Measurements from ENCODE around the gene STX18.

Gene STX18

DNA sequence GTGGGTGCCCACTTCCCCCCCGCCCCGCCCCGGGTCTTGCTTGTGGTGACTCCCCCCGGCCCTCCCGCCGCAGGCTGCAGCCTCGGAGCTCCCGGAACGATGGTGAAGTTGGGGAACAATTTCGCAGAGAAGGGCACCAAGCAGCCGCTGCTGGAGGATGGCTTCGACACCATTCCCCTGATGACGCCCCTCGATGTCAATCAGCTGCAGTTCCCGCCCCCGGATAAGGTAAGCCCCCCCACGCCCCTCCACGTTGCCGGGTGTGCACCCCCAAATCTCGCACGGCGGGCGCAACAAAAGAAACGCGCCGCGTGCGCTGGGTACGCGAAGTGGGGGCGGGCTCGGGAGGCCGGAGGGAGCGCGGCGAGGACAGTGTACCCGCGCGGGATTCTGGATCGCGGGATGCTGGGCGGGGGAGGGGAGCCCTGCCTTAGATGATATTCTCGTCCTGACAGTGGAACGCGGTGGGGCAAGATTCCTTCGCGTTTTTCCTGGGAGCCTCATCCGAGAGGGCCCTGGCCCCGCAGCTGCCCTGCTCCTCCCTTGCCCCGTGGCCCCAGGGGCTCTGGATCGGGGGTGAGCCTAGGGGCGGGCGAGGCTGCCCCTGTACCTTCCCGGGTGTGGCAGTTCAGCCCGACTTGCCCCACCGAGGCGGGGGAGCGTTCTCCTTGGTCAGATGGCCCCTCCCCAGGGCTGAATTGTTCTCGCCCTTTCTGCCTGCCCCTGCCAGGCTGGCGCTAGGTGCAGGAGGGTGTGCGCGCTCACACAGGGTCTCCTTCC, 154.1 kb downstream of the STX18 start:
- in situ Hi-C loops (cut with MboI; ENCODE audit: low sequenced_read_pairs): no loop called here

DNA sequence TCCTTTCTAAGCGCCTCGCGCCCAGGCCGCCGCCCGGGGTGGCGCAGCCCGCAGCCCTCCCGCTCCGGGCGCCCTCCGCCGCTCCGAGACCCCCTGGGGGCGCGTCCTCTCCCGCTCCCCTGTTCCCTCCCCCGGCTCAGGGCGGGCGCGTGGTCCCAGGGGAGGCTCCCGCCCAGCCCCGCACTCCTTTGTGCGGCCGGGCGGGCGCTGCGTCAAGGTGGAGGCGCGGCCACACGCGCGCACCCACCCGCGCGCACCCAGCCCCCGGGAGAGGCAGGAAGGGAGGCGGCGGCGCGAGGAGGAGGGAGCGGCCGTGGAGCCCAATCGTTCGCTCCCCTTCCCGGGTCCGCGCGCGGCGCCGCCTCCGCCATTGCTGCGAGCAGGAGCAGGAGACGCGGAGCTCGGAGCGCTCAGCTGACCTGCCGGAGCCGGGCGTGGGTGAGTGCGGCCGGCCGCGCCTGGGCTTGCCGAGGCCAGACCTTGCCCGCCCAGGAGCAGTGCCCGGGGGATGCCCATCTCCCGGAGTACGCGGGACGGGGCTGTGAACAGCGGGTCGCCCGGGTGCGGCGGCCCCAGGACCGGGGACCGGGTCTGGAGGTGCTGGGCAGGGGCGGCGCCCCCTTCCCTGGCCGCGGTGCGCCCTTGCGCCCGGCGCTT, 155.0 kb downstream of the STX18 start, which contains the start of gene NSG1:
NSG1 (plus strand) TSS at position 367 of the 657 bp plus-strand sequence. CDS start 528 bp downstream, outside the sequence.
- in situ Hi-C loops (cut with MboI; ENCODE audit: low sequenced_read_pairs): no loop called here

DNA sequence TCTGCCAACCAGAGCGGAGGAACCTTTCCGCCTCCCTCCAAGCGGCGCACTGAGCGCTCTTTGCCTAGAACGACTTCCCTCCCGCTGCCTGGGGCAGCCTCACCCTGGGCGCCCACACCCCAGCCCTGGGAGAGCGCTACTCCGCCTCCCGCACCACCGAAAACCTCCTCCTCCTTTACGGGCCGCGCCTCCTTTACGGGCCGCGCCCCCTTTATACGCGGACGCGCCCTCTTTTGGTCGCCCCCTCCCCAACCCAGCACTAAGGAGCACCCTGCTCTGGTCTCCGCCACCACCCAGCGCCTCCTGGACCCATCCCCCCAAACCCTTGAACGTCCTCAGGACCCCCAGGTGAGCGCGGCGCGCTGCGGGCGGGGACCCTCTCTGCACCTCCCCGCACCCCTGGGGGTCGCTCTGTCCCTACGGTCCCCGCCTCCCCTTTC, 155.5 kb downstream of the STX18 start:
- in situ Hi-C loops (cut with MboI; ENCODE audit: low sequenced_read_pairs): no loop called here

DNA sequence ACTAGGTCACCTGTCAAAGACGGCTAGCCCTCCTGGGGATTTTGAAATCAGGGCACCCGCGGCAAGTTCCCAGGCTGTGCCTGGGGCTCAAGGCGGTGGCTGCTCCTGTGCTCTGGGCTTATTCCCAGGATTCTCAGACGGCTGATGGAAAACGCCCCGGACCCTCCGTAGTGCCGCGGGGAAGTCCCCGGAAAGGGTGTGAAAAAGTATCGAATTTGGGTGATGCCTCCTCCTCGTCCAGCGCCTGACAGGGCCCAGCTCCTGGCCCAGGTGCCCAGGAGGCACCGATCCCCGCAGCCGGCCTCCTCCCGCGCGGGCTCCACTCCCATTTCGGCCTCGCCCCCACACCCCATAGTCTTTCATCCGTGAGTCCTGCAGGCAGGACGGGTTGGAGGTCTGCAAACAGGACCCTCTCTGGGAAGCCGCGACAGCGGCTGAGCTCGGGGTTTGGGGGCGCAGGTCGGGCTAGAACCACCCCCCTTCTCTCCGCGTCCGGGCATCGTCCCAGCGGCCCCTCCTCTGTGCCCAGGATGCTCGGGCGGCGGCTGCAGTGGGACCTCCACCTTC, 156.0 kb downstream of the STX18 start:
- in situ Hi-C loops (cut with MboI; ENCODE audit: low sequenced_read_pairs): no loop called here

DNA sequence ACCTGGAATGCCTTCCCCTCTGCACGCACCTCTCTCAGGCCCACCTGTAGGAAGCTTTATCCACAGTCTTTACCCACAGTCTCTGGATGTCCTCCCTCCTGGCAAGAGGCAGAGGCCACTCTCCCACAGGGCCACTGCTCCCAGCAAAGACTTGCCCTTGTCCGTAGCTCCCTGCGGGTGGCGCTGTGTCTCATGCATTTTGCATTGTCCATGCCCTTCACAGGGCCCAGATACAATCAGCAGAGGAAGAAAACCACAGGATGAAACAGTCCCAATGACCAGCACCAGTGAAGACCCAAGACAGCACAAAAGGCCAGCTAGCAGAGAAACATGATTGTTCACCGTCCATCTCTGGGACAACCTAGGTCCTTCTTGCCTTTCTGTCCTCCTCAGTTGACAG, 157.0 kb downstream of the STX18 start:
- in situ Hi-C loops (cut with MboI; ENCODE audit: low sequenced_read_pairs): no loop called here

DNA sequence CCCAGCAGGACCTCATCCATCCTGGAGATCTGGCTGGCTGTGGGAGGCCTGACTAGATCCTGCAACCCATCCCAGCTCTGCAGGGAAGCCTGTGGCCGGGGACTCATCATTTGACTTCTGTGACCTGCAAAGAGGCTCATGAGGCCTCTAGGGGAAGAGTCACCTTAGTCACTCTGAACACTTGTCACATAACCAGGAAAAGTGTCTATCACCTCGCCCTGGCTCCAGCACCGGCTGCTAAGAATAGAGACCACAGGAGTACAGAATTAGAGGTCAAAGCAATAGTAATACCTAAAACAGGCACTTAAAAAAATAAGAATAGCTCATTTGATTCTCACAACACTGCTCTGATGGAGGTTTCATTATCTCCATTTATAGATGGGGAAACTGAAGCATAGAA, 158.8 kb downstream of the STX18 start:
- in situ Hi-C loops (cut with MboI; ENCODE audit: low sequenced_read_pairs): no loop called here

DNA sequence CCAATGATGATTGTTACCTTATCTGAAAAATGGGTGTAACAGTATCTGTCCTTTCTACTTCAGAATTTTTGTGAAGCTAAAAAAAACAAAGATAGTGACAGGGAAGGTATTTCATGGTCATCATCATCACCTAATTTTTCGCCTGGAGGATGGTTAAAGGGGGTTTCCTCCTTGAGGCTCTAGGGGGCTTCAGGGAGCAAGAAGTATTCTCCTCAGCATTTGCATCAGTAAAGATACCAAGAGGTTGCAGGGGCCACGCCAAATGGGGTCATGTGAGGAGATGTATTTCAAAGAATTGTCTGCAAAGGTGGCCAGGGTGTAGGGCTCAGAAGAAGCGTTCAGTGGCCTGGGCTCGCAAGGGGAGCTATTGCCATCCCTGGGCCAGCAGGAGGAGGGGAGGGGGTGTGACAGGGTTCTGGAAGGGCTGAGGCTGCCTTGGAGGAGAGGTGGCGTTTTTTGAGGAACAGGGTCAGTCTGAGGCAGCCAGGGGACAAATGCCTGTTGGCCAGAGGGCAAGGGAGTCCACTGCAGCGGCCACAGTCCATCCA, 162.2 kb downstream of the STX18 start:
- in situ Hi-C loops (cut with MboI; ENCODE audit: low sequenced_read_pairs): no loop called here

DNA sequence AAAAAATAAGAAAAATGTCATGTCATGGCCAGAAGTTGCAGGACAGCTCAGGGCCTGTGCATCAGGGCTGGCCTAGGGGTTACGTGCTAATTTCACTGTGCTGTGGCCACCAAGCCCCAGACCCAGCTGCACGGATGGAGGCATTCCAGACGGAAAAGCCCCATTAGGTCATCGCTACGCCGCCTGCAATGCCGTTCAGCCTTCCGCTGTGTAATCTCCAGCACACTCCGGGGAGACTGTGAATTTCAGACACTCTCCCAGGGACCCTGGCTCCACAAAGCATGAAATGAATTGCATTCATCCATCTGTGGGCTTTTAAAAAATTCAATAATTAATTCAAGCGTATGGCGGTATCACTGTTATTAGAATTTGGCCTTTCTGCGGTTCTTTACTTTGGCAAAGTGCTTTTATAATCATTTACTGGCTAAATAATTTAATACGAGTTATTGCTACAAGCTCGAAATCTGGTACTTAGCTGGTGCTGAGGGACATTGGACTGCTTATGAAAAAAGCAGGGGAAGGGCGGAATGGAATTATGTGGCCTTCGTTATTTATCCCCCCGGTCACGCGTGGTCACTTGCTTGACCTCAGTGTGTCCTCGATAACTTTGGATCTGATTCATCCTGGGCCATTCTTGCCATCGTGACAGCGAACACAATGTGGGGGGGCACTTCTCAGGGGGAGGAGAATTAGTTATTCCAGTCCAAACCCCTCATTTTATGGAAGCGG, 164.0 kb downstream of the STX18 start:
- in situ Hi-C loops (cut with MboI; ENCODE audit: low sequenced_read_pairs): no loop called here

DNA sequence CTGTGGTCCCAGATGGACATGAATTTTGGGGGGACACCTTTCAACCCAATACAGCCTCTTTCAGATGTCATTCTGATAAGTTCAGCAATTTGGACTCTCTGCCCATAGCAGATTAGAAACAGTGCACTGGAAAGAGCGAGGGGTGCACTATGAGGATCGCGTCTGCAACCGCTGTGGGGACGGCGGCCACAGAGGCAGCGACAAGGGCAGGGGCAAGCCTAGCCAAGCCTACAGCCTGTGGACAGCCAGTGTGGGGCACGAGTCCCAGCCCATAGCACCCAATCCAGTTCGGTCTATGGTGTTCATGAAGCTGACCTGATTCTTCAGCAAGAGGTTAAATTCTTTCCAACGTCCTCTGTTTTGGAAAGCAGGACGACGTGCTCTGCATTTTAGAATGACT, 164.7 kb downstream of the STX18 start:
- in situ Hi-C loops (cut with MboI; ENCODE audit: low sequenced_read_pairs): no loop called here

DNA sequence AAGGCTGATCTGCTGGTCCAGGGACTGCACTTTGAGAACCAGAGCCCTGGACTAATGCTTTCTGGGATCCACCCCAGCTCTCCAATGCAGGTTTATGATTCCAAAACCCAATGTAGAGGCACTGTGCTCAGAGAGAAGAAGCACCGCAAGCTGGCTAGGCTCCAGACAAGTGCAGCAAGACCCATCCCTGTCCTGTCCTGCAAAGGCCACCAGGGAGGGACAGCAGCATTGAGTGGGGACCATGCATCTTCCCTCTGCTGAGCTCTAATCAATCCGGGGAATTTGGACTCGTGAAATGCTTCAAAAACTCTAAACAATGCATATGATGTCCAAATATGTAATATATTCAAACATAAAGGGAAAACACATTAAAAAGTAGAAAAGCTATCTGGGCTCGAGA, 165.8 kb downstream of the STX18 start:
- in situ Hi-C loops (cut with MboI; ENCODE audit: low sequenced_read_pairs): no loop called here

DNA sequence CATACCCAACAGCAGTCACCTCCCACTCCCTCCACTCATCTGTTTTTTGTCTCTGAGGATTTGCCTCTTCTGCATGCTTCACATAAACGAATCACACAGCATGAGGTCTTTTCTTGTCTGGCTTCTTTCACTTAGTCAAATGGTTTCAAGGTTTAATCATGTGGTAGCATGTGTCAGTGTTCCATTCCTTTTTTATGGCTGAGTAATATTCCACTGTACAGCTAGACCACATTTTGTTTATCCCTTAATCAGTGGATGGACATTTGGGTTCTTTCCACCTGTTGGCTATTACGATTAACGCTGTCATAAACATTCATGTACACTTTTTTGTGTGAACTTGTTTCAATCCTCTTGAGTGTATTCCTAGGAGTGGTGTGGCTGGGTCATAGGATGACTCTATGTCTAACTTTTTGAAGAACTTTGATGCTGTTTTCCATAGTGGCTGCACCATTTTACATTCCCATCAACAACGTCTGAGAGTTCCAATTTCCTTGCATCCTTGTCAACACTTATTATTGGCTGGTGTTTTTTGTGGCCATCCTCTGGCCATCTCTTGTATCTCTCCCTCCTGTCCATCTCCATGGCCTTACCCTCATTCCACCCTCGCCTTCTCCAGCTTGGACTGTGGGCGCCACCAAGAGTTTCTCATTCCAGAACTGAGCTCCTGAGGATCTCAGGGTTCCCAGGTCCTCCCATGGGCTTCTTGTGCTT, 167.3 kb downstream of the STX18 start:
- in situ Hi-C loops (cut with MboI; ENCODE audit: low sequenced_read_pairs): no loop called here

Data from HL-60/S4 (cell line).